GM23248 (cell line): ENCODE measurements around the gene FN1.
"Not testable (repeated sequence)": the region's sequence is repeated elsewhere in the genome, so short reads cannot be mapped to it uniquely, and the experiment has no call there.

Experiments
- EZH2 ChIP-seq: fragments of 200-600 bp; sonication (generic); IDR thresholded peaks from 2 replicates; pipeline ENCODE4 v1.6.1; 2018; ENCODE audit warnings: antibody characterized with exemption, mild to moderate bottlenecking; ENCODE audit not compliant: insufficient read depth, poor library complexity, severe bottlenecking
- EZH2phosphoT487 ChIP-seq: fragments of 200-600 bp; sonication (generic); IDR thresholded peaks from 2 replicates; pipeline ENCODE4 v1.6.1; 2018; ENCODE audit warnings: antibody characterized with exemption, moderate library complexity, mild to moderate bottlenecking, low read depth; ENCODE audit not compliant: insufficient read depth

DNA sequence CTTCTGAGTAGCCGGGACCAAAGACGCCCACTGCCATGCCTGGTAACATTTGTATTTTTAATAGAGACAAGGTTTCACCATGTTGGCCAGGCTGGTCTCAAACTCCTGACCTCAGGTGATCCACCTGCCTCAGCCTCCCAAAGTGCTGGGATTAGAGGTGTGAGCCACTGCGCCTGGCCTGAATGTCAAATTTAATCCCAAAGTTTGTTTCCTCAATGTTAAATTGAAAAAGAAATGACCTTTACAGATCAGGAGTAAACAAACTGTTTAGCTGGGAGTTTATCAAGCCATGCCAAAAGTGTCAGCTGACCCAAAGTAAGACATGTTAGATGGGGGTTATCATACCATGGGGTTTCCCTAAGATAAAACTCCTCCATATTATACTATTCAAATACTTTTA lies 75.8 kb downstream of the FN1 start:
- TF ChIP-seq EZH2, EZH2phosphoT487: not testable (repeated sequence)
